ENCODE data around the gene PALS1.
A peak's percentile ranks its signal among the peaks of the same experiment; 100 is the strongest.

The PALS1 gene

GRCh38 chr14:67241411-67242167 is at the start of gene PALS1:
Gene PALS1, plus strand, starts transcription at chr14:67241435. Its CDS starts 37,736 bp downstream, at chr14:67279171.
- TF ChIP-seq, protein P1, sequence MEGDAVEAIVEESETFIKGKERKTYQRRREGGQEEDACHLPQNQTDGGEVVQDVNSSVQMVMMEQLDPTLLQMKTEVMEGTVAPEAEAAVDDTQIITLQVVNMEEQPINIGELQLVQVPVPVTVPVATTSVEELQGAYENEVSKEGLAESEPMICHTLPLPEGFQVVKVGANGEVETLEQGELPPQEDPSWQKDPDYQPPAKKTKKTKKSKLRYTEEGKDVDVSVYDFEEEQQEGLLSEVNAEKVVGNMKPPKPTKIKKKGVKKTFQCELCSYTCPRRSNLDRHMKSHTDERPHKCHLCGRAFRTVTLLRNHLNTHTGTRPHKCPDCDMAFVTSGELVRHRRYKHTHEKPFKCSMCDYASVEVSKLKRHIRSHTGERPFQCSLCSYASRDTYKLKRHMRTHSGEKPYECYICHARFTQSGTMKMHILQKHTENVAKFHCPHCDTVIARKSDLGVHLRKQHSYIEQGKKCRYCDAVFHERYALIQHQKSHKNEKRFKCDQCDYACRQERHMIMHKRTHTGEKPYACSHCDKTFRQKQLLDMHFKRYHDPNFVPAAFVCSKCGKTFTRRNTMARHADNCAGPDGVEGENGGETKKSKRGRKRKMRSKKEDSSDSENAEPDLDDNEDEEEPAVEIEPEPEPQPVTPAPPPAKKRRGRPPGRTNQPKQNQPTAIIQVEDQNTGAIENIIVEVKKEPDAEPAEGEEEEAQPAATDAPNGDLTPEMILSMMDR (IDR thresholded peaks at IDR 0.05; ENCODE audit: control insufficient read depth, extremely low read depth, insufficient read depth) = no peak
- peak within 1 kb of the TSS; percentile 87 for H3K4me3 ChIP-seq (ENCODE audit: low read depth, low read length)
- DNase-seq (ENCODE audit: low read depth) = no peak

DNA sequence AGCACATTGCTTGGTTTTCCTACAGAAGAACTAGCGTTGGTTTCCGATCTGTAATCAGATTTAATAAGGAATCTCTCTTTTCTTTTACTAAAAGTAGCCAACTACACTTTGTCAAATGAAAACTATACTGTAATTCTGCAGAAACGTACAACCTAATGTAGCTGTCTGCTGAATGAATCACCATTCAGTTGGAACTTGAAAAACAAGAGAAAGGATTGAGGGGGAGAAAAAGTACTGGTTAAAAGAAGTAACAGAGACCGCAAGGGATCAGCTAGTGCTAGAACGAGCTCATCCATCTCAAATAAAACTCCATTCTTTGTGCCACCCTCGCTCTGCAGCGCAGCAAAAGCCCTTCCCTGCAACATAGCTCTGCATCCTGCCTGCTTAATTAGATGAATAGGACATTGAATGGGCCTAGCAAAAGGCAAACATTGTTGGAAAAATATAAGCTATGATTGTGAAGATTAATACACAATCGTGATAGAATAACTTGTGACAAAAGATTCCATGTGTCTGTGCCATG is 49.4 kb upstream of the PALS1 start:
- H3K4me3 ChIP-seq (ENCODE audit: low read depth, low read length) = no peak overlapping the region
- DNase-seq (ENCODE audit: low read depth) = no peak
- TF ChIP-seq, protein P1 (IDR thresholded peaks at IDR 0.05; ENCODE audit: control insufficient read depth, extremely low read depth, insufficient read depth) = no peak

DNA sequence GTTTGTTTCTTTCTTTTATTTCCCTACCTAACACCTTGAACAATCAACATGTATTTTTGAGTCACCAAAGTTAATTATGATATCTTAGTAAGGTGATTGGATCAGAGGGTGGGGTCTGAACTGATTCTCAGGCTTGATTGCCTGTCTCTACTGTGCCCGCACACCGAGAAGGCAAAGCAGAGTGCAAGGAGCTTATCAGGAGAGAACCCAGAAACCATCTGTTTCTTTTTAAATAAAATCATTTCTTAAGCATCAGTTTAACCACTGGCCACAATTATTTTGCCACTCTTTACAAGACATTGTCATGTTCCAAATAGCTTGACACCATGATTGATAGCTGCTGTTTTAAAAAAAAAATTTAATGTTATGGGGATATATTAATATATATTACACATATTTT is 48.9 kb upstream of the PALS1 start:
- no peak overlapping the region for H3K4me3 ChIP-seq (ENCODE audit: low read depth, low read length)
- no peak for DNase-seq (ENCODE audit: low read depth)
- TF ChIP-seq, protein P1 (IDR thresholded peaks at IDR 0.05; ENCODE audit: control insufficient read depth, extremely low read depth, insufficient read depth) = no peak

DNA sequence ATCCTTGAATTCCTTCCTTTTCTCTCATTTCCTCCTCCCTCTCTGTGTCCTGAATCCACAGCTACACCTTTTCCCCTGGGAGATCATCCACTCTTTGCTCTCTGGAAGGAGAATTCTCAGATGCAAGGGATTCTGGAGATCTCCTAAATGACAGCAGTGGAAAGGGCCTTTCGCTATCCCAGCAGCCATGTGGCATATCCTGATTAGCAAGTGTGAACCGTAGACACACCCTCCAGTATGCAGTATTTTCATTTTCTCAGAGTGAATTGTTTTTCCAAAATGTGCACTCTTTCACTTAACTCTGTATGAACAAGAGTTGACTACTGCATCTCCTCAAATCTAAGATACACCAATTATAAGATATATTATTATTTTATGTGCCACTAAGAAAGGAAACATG is 46.0 kb upstream of the PALS1 start:
- no peak for DNase-seq (ENCODE audit: low read depth)
- TF ChIP-seq, protein P1 (IDR thresholded peaks at IDR 0.05; ENCODE audit: control insufficient read depth, extremely low read depth, insufficient read depth) = no peak
- no peak overlapping the region for H3K4me3 ChIP-seq (ENCODE audit: low read depth, low read length)

DNA sequence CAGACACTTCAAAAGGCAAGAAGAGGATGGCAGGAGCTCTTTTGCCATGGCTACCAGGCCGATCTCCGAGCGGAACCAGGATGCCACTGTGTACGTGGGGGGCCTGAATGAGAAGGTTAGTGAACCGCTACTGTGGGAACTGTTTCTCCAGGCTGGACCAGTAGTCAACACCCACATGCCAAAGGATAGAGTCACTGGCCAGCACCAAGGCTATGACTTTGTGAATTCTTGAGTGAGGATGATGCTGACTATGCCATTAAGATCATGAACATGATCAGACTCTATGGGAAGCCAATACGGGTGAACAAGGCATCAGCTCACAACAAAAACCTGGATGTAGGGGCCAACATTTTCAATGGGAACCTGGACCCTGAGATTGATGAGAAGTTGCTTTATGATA is 42.2 kb upstream of the PALS1 start:
- TF ChIP-seq, protein P1 (IDR thresholded peaks at IDR 0.05; ENCODE audit: control insufficient read depth, extremely low read depth, insufficient read depth) = no peak
- no peak for DNase-seq (ENCODE audit: low read depth)
- H3K4me3 ChIP-seq (ENCODE audit: low read depth, low read length) = no peak overlapping the region

- TF ChIP-seq, protein P1 (IDR thresholded peaks at IDR 0.05; ENCODE audit: control insufficient read depth, extremely low read depth, insufficient read depth) = no peak
- H3K4me3 ChIP-seq (ENCODE audit: low read depth, low read length) = no peak overlapping the region
Observed at GRCh38 chr14:67207810-67208209, 33.4 kb upstream of the PALS1 start.

More at GRCh38 chr14:67207810-67208209, 33.4 kb upstream of the PALS1 start:
- no peak for DNase-seq (ENCODE audit: low read depth)
